GM18951 (cell line): ENCODE measurements around the gene ZNF844.

Experiments used
- POLR2A ChIP-seq: IDR thresholded peaks from 4 replicates; pipeline ENCODE4 v1.6.1; 2011; ENCODE audit warnings: mild to moderate bottlenecking; ENCODE audit not compliant: insufficient read length, insufficient read depth; ENCODE audit errors: extremely low read depth
- in situ Hi-C: fragments of 300-500 bp; cut with MboI; formaldehyde crosslinking; loops from one replicate; pipeline ENCODE4 v1.12.0; 2022; ENCODE audit warnings: low sequenced_read_pairs, mixed read lengths, inconsistent platforms; ENCODE audit not compliant: unreplicated experiment

ZNF844 gene

GRCh38 chr19:12111176-12111575, 46.6 kb downstream of the ZNF844 start:
- in situ Hi-C loops: no loop called here

GRCh38 chr19:12111943-12112637, 47.6 kb downstream of the ZNF844 start:
- TF ChIP-seq POLR2A: no peak
- in situ Hi-C loops: no loop called here

More at GRCh38 chr19:12111176-12111575, 46.6 kb downstream of the ZNF844 start:
- TF ChIP-seq POLR2A: no peak

- no peak for TF ChIP-seq POLR2A
- in situ Hi-C loops: no loop called here
Measured at GRCh38 chr19:12112701-12113100, 48.2 kb downstream of the ZNF844 start.

- TF ChIP-seq POLR2A: no peak
- in situ Hi-C loops: no loop called here
Measured at GRCh38 chr19:12113121-12113520, 48.6 kb downstream of the ZNF844 start.

- no peak for TF ChIP-seq POLR2A
- in situ Hi-C loops: no loop called here
Measured at GRCh38 chr19:12117201-12117970, 52.9 kb downstream of the ZNF844 start.

- in situ Hi-C loops: no loop called here
- no peak for TF ChIP-seq POLR2A
Measured at GRCh38 chr19:12126707-12127106, 62.2 kb downstream of the ZNF844 start.
